Measurements from ENCODE around the gene SEPHS1.

SEPHS1 gene

GRCh38 chr10:13372524-13372923 is 24.4 kb upstream of the SEPHS1 start:
- POLR2A ChIA-PET: interaction anchor here (0.9 to 1.0 kb wide), 2 partner anchors 11 to 68 kb away, joined by 3 to 6 read pairs; no protein-coding TSS in a partner anchor
- Histone ChIP-seq H3K9me3 (ENCODE audit: control insufficient read depth, insufficient read depth, low read depth, low read length) (no peaks in the 10 kb centered on the region), H3K27ac (ENCODE audit: extremely low read depth, low read depth, low read length) (no peak overlapping the region), H3K36me3 (ENCODE audit: control insufficient read depth in 2 of 2, insufficient read depth in 1 of 2, low read length in 2 of 2) (no peaks in the 10 kb centered on the region), H3K4me1 (ENCODE audit: control insufficient read depth, insufficient read depth, low read length) (no peaks in the 10 kb centered on the region), H3K4me3 (ENCODE audit: low read depth, low read length) (no peak overlapping the region)
- peak; percentile 2; the same call in 1 of the 2 replicates for TF ChIP-seq ZNF654 (tag by site-specific recombination; IDR thresholded peaks at IDR 0.05; ENCODE audit: low read depth)
- TF ChIP-seq ZNF433 (tag by site-specific recombination; IDR thresholded peaks at IDR 0.05; ENCODE audit: low read depth): no peak
- TF ChIP-seq ZNF146 (tag by site-specific recombination; IDR thresholded peaks at IDR 0.05): peak; percentile 93
- TF ChIP-seq ZNF549 (tag by site-specific recombination; IDR thresholded peaks at IDR 0.05): no peak
- CTCF ChIA-PET: interaction anchor here (0.5 to 7.6 kb wide), 49 partner anchors 8 to 1677 kb away, joined by 3 to 138 read pairs (median 4); no protein-coding TSS in a partner anchor

- CTCF ChIA-PET: interaction anchor here (0.6 to 7.6 kb wide), 47 partner anchors 9 to 1010 kb away, joined by 3 to 138 read pairs (median 4); no protein-coding TSS in a partner anchor
- H3K36me3 ChIP-seq (ENCODE audit: control insufficient read depth in 2 of 2, insufficient read depth in 1 of 2, low read length in 2 of 2): no peaks in the 10 kb centered on the region
- POLR2A ChIA-PET: interaction anchor here (0.6 to 1.1 kb wide), 4 partner anchors 11 to 165 kb away, joined by 3 to 6 read pairs (median 4); no protein-coding TSS in a partner anchor
- no peak overlapping the region for H3K27ac ChIP-seq (ENCODE audit: extremely low read depth, low read depth, low read length)
- no peaks in the 10 kb centered on the region for H3K4me1 ChIP-seq (ENCODE audit: control insufficient read depth, insufficient read depth, low read length)
- no peak overlapping the region for H3K4me3 ChIP-seq (ENCODE audit: low read depth, low read length)
- H3K9me3 ChIP-seq (ENCODE audit: control insufficient read depth, insufficient read depth, low read depth, low read length): no peaks in the 10 kb centered on the region
- no peak for TF ChIP-seq ZNF501 (tag by site-specific recombination; IDR thresholded peaks at IDR 0.05)
- TF ChIP-seq ZNF707 (tag by site-specific recombination; IDR thresholded peaks at IDR 0.05): no peak
- TF ChIP-seq SCRT2 (tag by site-specific recombination; IDR thresholded peaks at IDR 0.05): peak; percentile 98
- no peak for TF ChIP-seq KLF8 (tag by site-specific recombination; IDR thresholded peaks at IDR 0.05)
- no peak for TF ChIP-seq ZNF114 (tag by site-specific recombination; IDR thresholded peaks at IDR 0.05)
- TF ChIP-seq PRDM4 (tag by site-specific recombination; IDR thresholded peaks at IDR 0.05): no peak
- peak; percentile 94 for TF ChIP-seq SCRT1 (tag by site-specific recombination; IDR thresholded peaks at IDR 0.05; ENCODE audit: borderline replicate concordance)
- TF ChIP-seq ZBTB17 (tag by site-specific recombination; IDR thresholded peaks at IDR 0.05): peak; percentile 85
- no peak for TF ChIP-seq ZNF157 (tag by site-specific recombination; IDR thresholded peaks at IDR 0.05)
- no peak for TF ChIP-seq GLI2 (tag by site-specific recombination; IDR thresholded peaks at IDR 0.05; ENCODE audit: borderline replicate concordance, low read depth)
- no peak for TF ChIP-seq ZSCAN16 (tag by site-specific recombination; IDR thresholded peaks at IDR 0.05)
- peak; percentile 68; the same call in 1 of the 2 replicates for TF ChIP-seq CTCF (tag by site-specific recombination; IDR thresholded peaks at IDR 0.05)
- TF ChIP-seq ZNF530 (tag by site-specific recombination; IDR thresholded peaks at IDR 0.05; ENCODE audit: low read depth): no peak
- no peak for TF ChIP-seq KLF10 (tag by site-specific recombination; IDR thresholded peaks at IDR 0.05)
- no peak for TF ChIP-seq YY2 (tag by site-specific recombination; IDR thresholded peaks at IDR 0.05)
- TF ChIP-seq ZNF394 (tag by site-specific recombination; IDR thresholded peaks at IDR 0.05; ENCODE audit: borderline replicate concordance): peak; percentile 18; the same call in 1 of the 2 replicates
- no peak for TF ChIP-seq ZFP41 (tag by site-specific recombination; IDR thresholded peaks at IDR 0.05; ENCODE audit: borderline replicate concordance)
- TF ChIP-seq ZNF558 (tag by site-specific recombination; IDR thresholded peaks at IDR 0.05): no peak
- TF ChIP-seq ZNF654 (tag by site-specific recombination; IDR thresholded peaks at IDR 0.05; ENCODE audit: low read depth): peak; percentile 98
- TF ChIP-seq SP7 (tag by site-specific recombination; IDR thresholded peaks at IDR 0.05): 0 out of 2 replicates have a peak, but pooled peaks have one; percentile 16
- TF ChIP-seq ZSCAN30 (tag by site-specific recombination; IDR thresholded peaks at IDR 0.05): peak; percentile 36; the same call in 1 of the 2 replicates
- no peak for TF ChIP-seq TSHZ1 (tag by site-specific recombination; IDR thresholded peaks at IDR 0.05; ENCODE audit: borderline replicate concordance)
These were observed 23.9 kb upstream of the SEPHS1 start for GRCh38 chr10:13371897-13372470.

Data from HEK293 (cell line).